IPS-18a (cell line): ENCODE results near the gene CCSER2.
"Not testable (repeated sequence)": the region's sequence is repeated elsewhere in the genome, so short reads cannot be mapped to it uniquely, and the experiment has no call there.

ENCODE experiments used
- H3K27ac ChIP-seq: one replicate; pipeline ENCODE4 v1.5.1; 2013; ENCODE audit warnings: low read length
- H3K27me3 ChIP-seq: one replicate; pipeline ENCODE4 v1.6.1; 2013; ENCODE audit warnings: mild to moderate bottlenecking, low read length; ENCODE audit not compliant: control insufficient read depth, insufficient read depth
- H3K36me3 ChIP-seq: one replicate; pipeline ENCODE4 v1.6.1; 2013; ENCODE audit warnings: low read depth, low read length; ENCODE audit not compliant: control insufficient read depth
- H3K4me1 ChIP-seq: one replicate; pipeline ENCODE4 v1.6.1; 2013; ENCODE audit warnings: low read depth, low read length; ENCODE audit not compliant: control insufficient read depth
- H3K4me3 ChIP-seq: one replicate; pipeline ENCODE4 v1.5.1; 2013; ENCODE audit warnings: low read length
- H3K9ac ChIP-seq: one replicate; pipeline ENCODE4 v1.6.1; 2013; ENCODE audit warnings: mild to moderate bottlenecking, low read length, moderate library complexity
- H3K9me3 ChIP-seq: one replicate; pipeline ENCODE4 v1.6.1; 2013; ENCODE audit warnings: low read depth, low read length; ENCODE audit not compliant: control insufficient read depth

CCSER2 gene

GRCh38 chr10:84525807-84526182 lies 197.4 kb downstream of the CCSER2 start:
- not testable (repeated sequence) for H3K9me3 ChIP-seq, H3K27me3 ChIP-seq, H3K27ac ChIP-seq, H3K4me3 ChIP-seq, H3K9ac ChIP-seq, H3K36me3 ChIP-seq
- peaks cover 11% of the 10 kb centered on the region for H3K4me1 ChIP-seq

- H3K9ac ChIP-seq, H3K36me3 ChIP-seq, H3K4me1 ChIP-seq, H3K4me3 ChIP-seq, H3K9me3 ChIP-seq, H3K27me3 ChIP-seq, H3K27ac ChIP-seq: not testable (repeated sequence)
Measured at GRCh38 chr10:84527386-84527785, 199.0 kb downstream of the CCSER2 start.

- not testable (repeated sequence) for H3K27ac ChIP-seq, H3K9me3 ChIP-seq, H3K4me3 ChIP-seq, H3K4me1 ChIP-seq, H3K27me3 ChIP-seq, H3K36me3 ChIP-seq, H3K9ac ChIP-seq
Measured at GRCh38 chr10:84528526-84528925, 200.1 kb downstream of the CCSER2 start.

GRCh38 chr10:84530724-84531325 lies 202.4 kb downstream of the CCSER2 start:
- Histone ChIP-seq H3K27ac (no peak overlapping the region), H3K27me3 (no peaks in the 10 kb centered on the region), H3K36me3 (no peaks in the 10 kb centered on the region)

GRCh38 chr10:84531396-84531795 lies 203.0 kb downstream of the CCSER2 start:
- H3K36me3 ChIP-seq, result no peaks in the 10 kb centered on the region
- H3K9me3 ChIP-seq, result no peaks in the 10 kb centered on the region
- H3K9ac ChIP-seq, result no peak overlapping the region
- H3K4me1 ChIP-seq, result no peaks in the 10 kb centered on the region
- H3K4me3 ChIP-seq, result no peak overlapping the region
- H3K27ac ChIP-seq, result no peak overlapping the region
- no peaks in the 10 kb centered on the region for H3K27me3 ChIP-seq

More at GRCh38 chr10:84530724-84531325, 202.4 kb downstream of the CCSER2 start:
- Histone ChIP-seq H3K9ac (no peak overlapping the region), H3K4me3 (no peak overlapping the region), H3K9me3 (peaks cover 2% of the 10 kb centered on the region), H3K4me1 (no peaks in the 10 kb centered on the region)

- Histone ChIP-seq H3K9me3 (no peaks in the 10 kb centered on the region), H3K27me3 (no peaks in the 10 kb centered on the region), H3K27ac (no peak overlapping the region), H3K9ac (no peak overlapping the region), H3K4me3 (no peak overlapping the region), H3K36me3 (no peaks in the 10 kb centered on the region), H3K4me1 (no peaks in the 10 kb centered on the region)
Measured at GRCh38 chr10:84534168-84534567, 205.8 kb downstream of the CCSER2 start.

- peaks cover 3% of the 10 kb centered on the region for H3K4me1 ChIP-seq
- no peak overlapping the region for H3K4me3 ChIP-seq
- H3K36me3 ChIP-seq, result no peaks in the 10 kb centered on the region
- H3K9ac ChIP-seq, result no peak overlapping the region
- H3K9me3 ChIP-seq, result no peaks in the 10 kb centered on the region
- H3K27me3 ChIP-seq, result no peaks in the 10 kb centered on the region
- H3K27ac ChIP-seq, result no peak overlapping the region
Measured at GRCh38 chr10:84537447-84537931, 209.1 kb downstream of the CCSER2 start.

GRCh38 chr10:84538036-84538435 lies 209.6 kb downstream of the CCSER2 start:
- Histone ChIP-seq H3K9ac (no peak overlapping the region), H3K36me3 (no peaks in the 10 kb centered on the region), H3K9me3 (no peaks in the 10 kb centered on the region), H3K27me3 (no peaks in the 10 kb centered on the region), H3K4me3 (no peak overlapping the region), H3K4me1 (peaks cover 8% of the 10 kb centered on the region), H3K27ac (no peak overlapping the region)

- Histone ChIP-seq H3K36me3 (no peaks in the 10 kb centered on the region), H3K4me1 (peaks cover 14% of the 10 kb centered on the region), H3K9me3 (no peaks in the 10 kb centered on the region), H3K9ac (no peak overlapping the region), H3K4me3 (no peak overlapping the region), H3K27me3 (no peaks in the 10 kb centered on the region), H3K27ac (no peak overlapping the region)
Measured at GRCh38 chr10:84539216-84539615, 210.8 kb downstream of the CCSER2 start.

GRCh38 chr10:84540022-84540616 lies 211.7 kb downstream of the CCSER2 start:
- no peaks in the 10 kb centered on the region for H3K36me3 ChIP-seq
- H3K9ac ChIP-seq, result no peak overlapping the region
- no peak overlapping the region for H3K27ac ChIP-seq
- H3K4me1 ChIP-seq, result peaks cover 14% of the 10 kb centered on the region
- H3K27me3 ChIP-seq, result no peaks in the 10 kb centered on the region
- H3K4me3 ChIP-seq, result no peak overlapping the region
- no peaks in the 10 kb centered on the region for H3K9me3 ChIP-seq

- Histone ChIP-seq H3K4me1 (peaks cover 14% of the 10 kb centered on the region), H3K9me3 (no peaks in the 10 kb centered on the region), H3K27ac (no peak overlapping the region), H3K9ac (no peak overlapping the region), H3K4me3 (peak overlapping the region; percentile 50), H3K36me3 (no peaks in the 10 kb centered on the region), H3K27me3 (no peaks in the 10 kb centered on the region)
Measured at GRCh38 chr10:84540617-84541288, 212.4 kb downstream of the CCSER2 start.

- peak overlapping the region; percentile 50 for H3K4me3 ChIP-seq
- no peak overlapping the region for H3K27ac ChIP-seq
- H3K4me1 ChIP-seq, result peaks cover 14% of the 10 kb centered on the region
- no peaks in the 10 kb centered on the region for H3K27me3 ChIP-seq
- H3K36me3 ChIP-seq, result no peaks in the 10 kb centered on the region
- H3K9ac ChIP-seq, result no peak overlapping the region
- H3K9me3 ChIP-seq, result no peaks in the 10 kb centered on the region
Measured at GRCh38 chr10:84541289-84541637, 212.9 kb downstream of the CCSER2 start.
